NCI-H2081 treated with DMSO at 0.1 percent for 48 hours (cell line): ENCODE measurements around the gene DMBX1.

Experiments used
- DNase-seq: peaks from one replicate; lab custom pipeline; 2025; lab: John Stamatoyannopoulos, UW

The DMBX1 gene

DNA sequence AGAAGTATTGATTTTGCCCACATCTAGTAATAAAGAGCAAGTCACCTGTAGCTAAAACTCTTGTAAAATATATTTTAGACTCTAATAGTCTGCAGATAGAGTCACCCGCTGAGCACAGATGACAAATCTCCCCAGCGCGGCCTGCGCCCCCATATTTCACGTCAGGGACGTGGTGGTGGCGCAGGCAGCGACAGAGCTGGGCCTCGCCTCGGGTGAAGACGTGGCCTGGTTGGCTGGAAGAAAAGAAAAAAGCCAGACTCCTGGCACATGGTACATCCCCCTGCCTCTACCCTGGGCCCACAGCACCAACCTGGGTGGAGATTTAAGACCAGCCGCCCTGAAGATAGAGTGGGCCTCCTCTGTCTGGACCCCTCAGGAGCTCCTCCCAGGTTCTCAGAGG lies 6.0 kb upstream of the DMBX1 start:
- DNase-seq = no peak

DNA sequence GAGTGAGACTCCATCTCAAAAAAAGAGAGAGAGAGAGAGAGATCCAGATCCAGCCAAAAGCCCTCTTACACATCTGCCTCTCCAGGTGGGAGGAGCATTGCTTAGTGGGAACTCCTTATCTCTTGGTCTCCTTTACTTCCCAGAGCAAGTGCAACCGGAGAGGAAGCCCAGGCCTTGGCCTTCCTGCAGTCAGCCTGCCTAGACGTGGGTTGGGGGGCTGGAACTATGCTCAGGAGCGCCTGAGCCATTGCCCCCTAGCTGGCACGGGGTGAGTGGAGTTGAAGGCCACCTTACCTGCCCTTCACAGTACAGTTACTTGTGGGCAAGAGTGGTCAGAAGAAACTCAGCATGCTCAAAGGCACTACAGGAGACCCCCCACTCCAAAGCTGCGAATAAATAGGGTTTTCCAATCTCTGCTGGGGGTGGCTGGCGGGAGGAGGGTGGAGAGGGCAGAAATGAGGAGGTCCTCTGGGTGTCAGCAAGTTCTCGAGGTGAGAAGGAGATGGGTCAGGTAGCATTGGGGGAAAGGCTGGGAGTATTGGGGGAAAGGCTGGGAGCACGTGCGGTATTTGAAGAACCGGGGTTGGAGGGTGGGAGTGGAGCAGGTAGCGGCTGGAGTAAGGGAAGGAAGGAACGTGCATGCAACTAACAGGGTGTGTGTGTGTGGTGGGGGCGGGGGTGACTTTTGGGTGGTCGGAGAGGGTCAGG lies 4.7 kb upstream of the DMBX1 start:
- DNase-seq = no peak

DNA sequence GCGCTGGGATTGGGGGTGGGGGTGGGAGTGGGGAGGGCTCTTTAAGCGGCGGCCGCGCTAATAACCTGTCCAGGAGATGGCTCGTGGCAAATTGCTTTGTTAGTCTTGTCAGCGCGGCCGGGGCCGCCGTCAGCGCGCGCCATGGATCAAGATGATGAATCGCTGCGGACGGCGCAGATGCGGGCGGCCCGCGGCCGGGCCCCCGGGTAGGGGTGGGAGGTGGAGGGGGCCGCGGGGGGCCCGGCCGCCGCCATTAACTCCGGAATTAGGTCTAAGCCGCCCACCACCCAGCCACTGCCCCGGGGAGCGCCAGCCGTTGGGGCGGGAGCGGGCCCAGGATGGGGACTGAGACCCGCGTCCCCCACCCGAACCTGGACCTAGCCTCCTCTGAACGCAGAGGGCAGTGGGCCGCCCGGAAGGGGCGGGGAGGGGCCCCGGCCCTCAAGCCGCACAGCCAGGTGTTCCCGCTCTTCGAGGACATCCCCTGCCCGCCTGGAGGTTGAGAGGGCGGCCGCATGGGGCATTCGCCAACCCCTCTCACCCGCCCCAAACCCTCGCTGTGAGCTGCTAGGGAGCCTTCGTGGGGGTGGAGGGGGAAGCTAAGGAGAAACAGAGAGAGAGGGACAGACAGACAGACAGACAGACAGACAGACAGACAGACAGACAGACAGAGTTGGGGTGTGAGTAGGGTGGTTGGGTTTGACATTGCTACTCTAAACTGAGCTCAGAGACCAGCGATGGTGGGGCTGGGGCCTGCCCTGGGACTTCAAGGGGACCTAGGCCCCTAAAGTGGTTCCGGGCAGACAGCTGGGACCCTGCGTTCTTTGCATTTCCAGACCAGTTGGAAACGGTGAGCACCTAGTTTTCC lies 3.8 kb upstream of the DMBX1 start:
- no peak for DNase-seq

DNA sequence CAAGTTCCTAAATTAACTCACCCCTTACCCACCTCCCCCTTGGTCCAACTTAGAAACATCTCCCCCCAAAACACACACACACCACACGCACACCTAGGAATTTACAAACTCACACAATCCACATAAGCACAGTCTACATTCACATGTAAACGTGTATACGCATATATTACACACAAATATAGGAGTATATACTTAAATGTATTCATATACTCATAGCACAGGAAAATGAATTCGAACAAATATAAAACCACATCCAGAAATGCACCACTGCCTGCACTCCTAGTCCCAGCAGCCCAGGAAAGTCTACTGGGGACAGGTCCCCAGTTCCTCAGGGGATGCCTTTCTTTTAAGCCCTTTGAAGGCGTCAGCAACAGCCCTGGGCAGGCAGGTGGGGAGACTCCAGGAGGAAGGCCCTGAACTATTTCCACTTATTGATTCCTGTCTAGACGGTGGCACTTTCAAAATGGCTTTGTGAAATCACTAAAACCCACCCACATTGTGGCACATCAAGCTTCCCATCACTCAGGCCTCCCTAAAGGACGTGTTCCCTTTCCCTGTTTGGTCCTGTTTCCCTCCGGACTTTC lies 3.1 kb upstream of the DMBX1 start:
- DNase-seq = no peak

DNA sequence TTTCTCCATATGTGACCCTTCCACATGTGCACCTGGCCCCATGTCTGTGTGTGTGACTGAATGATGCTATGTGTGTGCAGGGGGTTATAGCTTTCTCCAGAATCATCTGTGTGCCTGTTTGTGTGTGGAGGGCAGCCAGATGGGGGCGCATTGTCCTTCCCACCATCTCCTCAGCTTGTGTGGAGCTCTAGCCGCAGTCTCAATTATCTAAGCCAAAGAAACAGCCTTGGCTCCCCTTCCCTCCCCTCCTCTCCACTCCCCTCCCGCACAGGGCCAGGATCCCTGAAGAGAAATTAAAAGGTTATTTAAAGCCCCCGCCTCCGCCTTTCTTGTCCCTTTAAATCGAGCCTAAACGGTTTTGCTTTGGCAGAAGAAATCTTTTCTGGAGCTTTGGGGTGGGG lies 1.8 kb upstream of the DMBX1 start:
- no peak for DNase-seq

DNA sequence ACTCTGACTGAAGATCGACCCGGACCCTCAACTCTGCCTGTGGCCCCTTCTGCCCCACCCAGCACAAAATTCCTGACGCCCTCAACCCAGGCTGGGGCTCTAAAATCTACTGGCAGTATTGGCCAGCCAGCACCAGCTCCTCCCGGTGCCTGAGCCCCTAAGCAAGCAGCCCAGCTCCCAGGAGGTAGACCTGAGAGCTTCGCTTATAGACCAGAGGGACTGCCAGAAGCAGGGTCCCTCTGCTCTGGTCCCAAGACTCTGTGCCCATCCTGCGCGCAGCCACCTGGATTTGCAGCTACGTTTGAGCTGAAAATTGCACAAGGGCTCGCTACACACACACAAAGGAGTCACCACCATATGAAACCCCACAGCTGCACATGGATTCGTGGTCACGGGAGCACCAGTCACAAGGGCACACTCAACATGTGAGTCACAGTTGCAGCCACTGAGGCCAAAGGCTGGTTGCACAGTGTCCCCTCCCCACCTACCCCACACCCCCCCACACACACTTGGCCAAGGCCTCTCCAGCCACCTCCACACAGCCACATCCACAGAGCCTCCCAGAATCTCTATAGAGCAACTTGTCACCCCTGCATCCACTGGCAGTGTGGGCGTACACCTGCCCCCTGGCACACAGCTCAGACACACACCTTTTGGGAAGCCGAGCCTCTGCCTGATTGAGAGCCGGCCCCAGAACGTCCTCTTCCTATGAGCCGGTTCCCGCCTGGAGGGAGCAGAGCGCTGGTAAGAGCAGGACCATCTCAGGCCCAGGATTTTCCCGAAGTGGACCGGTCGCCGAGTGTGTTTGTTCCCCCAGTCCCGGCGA lies 1.1 kb upstream of the DMBX1 start:
- no peak for DNase-seq

DNA sequence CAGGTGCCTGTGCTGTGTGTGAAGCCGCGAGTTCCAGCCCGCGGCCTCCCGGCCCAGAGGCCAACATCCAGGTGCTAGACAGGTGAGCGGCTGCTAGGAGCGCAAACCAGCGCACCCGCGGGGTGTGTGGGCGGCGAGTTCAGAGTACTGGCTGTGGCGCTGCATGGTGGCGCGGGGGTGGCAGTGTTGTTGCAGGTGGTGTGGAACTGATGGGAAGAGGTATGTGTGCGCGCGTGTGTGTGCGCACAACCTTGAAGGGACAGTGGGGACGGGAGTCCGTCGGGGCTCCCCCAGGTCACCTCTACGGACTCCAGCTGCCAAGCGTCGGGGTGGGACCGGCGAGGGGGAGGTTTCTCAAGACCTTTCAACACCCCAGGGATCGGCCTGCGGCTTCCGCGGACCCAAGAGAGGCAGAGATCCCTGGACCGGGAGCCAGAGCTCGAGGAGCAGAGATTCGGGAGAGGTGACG lies 433 bp upstream of the DMBX1 start:
- DNase-seq = no peak

DNA sequence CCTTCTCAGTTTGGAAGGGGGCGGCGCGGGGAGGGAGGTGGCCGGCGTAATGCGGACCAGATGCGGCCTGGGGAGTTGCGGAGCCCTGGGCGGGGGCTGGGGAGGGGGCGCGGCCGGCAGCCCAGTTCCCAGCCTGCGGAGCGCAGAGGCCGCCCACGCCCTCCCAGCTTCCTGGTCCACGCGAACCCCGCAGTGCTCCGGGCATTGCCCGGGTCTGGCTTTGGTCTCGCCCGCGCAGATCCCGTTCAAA lies 695 bp downstream of the DMBX1 start:
- DNase-seq = no peak

DNA sequence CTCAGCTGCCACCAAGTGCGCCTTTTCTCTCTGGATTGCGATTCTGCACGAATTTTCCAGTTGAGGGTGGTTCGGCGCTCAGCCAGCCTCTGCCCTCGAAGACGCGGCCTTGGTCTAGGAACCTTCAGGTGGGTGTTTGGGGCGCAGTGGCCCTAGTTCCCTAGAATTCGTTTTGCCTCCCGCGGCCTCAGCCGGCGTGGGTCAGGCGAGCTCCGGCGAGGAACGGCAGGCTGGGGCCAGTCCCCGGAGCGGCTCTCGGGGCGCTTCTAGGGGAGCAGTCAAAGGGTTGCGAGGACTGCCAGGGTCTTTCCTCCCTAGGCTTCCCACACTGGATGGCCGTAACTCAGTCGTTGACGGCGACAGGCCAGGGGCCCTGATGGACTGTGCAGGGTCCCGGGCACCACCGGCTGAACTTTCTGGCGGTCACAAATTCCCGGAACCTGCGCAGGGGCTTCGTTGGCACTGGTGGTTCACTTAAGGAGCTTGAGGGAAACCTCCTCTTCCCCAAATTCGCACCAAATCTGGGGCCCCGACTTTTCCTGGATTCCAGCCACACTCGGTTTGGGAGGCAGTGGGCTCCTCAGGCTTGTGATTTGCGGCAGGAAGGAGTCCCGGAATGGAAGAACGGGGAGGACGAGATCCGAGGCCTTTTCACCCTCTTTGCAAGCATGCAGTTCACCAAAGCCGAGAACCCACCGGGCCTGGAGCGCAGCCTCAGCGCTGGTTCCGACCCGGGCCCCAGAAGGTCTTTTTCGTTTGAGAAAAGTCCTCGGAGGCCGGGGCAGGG lies 1.2 kb downstream of the DMBX1 start:
- DNase-seq = no peak

DNA sequence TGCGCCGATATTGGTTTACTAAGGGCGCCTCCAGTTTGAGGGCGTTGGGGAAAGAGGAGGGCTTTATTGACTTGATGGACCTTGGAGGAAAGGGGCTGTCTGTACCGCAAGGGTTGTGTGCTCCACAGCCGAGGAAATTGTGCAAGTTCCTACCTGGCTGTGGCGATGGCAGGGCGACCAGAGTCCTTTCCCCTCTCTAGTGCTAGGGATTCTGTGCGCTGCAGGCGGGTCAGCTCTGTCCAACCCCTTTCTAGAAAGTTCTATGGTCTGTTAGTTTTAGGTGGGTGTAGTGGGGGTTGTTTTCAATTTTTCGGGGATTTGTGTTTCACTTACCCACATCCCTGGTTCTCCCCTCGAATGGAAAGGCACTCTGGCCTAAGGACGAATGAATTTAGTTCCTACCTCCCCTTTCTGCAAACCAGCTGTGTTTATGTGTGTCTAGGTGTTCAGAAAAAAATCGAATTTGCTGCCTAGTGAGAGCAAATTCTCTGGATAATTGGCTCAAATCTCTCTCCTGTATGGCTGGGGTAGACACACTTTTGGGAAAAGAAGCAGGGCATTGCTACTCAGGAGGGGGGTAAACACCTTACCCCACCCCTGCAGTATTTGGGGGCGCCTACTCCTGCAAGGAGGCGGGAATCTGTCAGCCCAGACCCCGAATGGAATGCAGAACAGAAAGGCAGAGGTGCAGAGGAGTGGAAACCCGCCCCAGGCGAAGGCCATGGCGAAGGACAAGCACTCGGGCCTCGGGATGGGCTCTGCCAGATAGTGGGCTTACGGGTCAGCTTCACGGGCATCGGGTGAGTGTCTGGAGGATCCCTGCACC lies 2.0 kb downstream of the DMBX1 start:
- no peak for DNase-seq

DNA sequence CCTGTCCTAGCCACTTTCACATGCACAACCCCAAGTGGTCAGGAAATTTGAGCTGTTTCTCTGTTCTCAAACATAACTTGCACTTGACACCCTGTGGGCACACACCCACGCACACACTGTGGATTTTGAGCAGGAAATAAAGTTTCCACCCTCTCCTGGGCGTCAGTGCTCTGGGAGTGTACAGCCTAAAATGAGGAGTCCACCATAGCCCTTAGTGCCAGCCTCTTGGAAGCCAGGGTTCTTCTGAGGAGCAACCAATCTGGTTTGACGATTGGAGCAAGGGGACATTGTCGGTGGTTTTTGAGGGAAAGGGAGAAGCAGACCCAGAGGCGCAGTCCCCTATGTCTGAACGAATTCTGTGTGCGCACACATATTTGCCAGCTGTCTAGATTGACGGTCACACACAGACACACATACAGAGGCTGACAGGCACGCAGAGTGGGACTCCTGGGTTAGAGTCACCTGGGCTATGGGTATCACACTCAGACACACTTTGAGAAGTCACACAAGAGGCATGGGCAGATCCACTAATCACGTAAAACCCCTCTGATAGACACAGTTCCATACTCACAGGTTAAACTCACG lies 2.7 kb downstream of the DMBX1 start:
- no peak for DNase-seq

DNA sequence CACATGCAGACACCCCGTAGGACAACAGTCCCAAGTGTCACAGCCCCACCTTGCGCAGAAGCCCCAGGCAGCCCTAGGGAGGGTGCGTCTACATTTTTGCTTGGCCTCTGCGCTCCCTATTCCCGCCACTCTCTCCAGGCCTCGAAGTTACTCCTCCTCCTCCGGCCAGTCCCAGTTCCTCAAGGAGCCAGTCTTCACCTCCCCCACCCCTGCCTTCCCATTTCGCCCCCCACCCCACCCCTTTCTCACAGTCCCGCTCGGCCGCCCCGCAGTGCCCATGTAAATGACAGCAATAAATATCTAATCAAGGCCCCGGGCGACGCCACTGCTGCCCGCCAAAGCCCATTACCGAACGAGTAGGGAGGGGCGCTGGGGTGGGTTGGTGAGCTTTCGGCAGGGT lies 3.2 kb downstream of the DMBX1 start:
- no peak for DNase-seq

DNA sequence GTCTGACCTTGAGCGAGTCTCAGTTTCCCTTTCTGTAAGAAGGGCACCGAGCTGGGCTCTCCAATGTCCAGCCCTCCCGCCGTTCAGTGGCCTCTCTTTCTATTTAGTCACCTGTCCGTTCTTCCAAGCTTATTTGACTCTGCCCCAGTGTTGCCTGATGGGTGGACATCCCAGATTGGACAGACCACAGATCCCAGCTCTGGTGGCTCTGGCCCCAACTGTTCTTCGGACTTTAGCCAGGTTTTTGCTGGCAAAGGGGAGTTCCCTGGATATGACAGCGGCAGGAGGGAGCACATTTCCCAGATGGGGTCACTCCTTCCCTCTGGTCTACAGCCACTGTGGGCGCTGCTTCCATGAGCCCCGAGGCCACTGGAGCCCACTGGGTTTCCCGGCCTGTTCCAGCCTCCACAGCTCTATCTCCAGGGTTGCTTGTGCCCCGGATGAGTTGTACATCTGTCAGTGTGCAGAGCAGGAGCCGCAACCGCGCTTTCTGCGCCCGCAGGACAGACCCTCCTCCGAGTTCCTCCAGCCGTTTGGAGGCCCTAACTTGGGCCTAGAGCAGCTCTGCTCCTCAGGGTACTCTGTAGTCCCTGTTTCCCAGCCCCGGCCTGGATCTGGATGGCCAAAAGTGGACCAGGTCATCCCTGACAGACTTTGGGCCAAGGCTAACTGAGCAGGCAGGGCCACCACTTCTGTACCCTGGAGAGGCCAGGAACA lies 3.8 kb downstream of the DMBX1 start:
- DNase-seq = no peak

DNA sequence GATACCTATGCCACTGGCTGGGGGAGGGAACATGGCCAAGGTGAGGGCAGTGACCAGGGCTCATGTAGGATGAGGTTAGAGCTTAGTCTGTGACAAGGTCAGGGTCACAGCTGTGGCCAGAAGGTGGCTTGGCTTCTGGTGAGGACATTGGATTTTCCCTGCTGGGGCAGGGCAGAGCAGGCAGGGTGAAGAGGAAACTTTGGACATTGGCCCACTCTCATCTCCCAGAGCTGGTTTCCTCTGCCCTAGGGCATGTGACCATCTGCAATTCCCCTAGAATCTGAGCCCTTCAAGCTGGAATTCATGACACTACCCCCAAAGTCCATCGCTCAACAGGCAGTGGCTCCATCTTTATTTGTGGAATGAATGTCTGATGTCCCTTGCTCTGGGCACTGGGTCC lies 5.3 kb downstream of the DMBX1 start:
- DNase-seq = no peak

DNA sequence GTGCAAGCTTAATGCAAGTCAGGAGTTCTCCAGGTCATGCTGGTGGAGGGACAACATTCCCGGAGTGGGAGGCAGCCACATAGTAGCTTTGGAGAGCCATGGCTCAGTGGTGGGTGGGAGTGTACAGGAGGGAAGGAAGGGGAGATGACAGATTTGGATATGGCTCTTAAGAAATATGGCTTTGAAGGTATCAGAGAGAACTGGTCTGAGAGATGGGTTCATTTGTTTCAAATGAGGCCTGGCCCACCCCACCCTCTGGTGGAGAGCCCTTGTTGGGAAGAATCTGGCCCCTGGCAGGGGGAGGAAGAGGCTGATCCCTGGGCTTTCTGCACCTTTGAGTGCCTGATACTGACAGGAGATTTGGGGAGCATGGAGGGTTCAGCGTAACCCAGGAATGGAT lies 6.1 kb downstream of the DMBX1 start:
- no peak for DNase-seq

DNA sequence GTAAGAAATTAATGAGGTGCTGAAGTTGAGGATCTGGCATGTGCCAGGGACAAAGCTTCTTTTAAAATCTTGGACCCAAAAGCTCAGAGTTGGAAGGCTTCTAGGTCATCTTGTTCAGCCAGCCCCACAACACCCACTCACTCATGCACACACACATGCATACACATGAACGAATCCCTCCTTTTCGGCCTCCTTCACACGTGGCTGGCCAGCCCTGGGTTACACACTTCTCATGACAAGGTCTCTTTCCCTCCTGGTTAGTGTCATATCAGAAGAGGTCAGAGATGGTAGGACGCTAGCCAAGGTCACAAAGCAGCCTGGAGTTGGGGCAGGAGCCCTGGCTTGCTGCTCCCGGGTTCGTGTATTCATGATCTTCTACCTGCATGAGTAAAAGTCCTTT lies 6.9 kb downstream of the DMBX1 start:
- DNase-seq = no peak

DNA sequence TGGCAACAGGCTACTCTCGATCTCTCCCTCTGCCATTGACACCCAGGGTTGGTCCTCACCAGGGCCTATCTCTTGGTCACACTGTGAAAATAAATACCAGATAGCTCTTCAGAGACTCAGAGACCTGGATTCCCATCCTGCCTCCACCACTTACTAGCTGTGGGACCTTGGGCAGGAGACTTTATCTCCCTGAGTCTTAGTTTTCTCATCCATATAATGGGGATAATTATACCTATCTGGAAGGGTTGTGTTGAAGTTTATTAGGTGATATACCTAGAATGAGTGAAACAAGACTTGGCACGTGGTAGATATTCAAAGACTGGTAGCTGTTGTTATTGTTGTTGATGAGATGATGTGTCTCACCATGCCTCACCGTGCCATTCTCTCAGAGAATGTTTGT lies 7.4 kb downstream of the DMBX1 start:
- no peak for DNase-seq

DNA sequence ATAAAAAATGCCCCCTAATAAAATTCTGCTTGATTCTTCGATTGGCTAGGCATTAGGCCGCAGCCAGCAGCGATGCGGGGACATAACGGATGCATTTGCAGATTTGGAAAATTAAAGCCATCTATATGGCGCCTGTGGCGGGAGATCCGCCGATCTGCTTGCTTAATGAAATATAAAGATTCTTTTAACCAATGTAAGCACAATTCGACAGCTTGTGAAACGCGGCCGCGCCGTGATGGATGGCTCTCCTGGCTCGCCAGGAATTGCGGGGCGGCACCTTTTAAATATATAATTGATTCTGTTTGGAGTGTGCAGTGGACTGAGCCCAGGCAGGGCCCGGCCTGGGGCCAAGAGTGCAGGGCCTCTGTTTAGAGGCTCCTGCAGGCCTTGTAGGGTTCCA lies 8.0 kb downstream of the DMBX1 start:
- no peak for DNase-seq

DNA sequence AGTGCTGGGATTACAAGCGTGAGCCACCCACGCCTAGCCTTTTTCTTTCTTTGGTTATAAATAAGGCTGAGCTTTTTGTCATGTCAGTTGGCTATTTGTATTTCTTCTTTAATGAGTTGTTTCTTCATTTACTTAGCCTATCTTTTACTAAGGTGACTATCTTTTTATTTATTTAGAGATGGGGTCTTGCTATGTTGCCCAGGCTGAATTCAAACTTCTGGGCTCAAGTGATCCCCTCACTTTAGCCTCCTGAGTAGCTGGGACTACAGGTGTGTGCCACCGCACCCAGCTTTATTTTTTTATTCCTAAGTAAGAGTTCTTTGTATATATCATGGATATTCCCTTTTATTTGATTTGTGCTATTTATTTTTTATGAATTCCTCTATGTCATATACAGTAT lies 11.9 kb downstream of the DMBX1 start:
- no peak for DNase-seq

DNA sequence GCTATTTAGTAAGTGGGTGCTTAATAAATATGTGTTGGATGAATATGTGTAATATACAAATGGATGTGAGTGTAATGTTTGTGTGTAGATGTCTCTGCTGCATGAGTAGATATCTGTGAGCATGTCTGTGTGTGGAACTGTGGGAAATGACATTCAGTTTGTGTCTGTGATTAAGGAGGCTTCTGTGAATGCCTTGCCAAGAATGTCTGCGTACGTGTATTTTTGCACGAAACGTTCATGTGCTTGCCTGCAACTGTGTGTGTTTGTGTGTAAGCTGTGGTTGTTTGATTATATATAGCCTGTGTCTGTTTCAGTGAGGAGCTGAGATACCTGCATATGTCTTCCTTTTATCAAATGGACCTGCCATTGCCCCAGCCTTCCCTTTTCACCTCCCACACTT lies 13.8 kb downstream of the DMBX1 start:
- DNase-seq = no peak
